Measurements from ENCODE around the gene UBAC2.
"Not testable (repeated sequence)": the region's sequence is repeated elsewhere in the genome, so short reads cannot be mapped to it uniquely, and the experiment has no call there.

Gene UBAC2

GRCh38 chr13:99215184-99215830, 14.7 kb downstream of the UBAC2 start:
- DNase-seq = no peak

GRCh38 chr13:99217461-99218110, 16.9 kb downstream of the UBAC2 start:
- no peak for DNase-seq

- DNase-seq = no peak
Measured at GRCh38 chr13:99218126-99218525, 17.5 kb downstream of the UBAC2 start.

GRCh38 chr13:99218545-99218944, 17.9 kb downstream of the UBAC2 start:
- no peak for DNase-seq

GRCh38 chr13:99218969-99219368, 18.3 kb downstream of the UBAC2 start:
- no peak for DNase-seq

- no peak for DNase-seq
Measured at GRCh38 chr13:99220199-99220935, 19.7 kb downstream of the UBAC2 start.

- no peak for DNase-seq
Measured at GRCh38 chr13:99221567-99222239, 21.0 kb downstream of the UBAC2 start.

- DNase-seq = no peak
Measured at GRCh38 chr13:99223587-99223986, 22.9 kb downstream of the UBAC2 start.

- DNase-seq = no peak
Measured at GRCh38 chr13:99224021-99224420, 23.4 kb downstream of the UBAC2 start.

- no peak for DNase-seq
Measured at GRCh38 chr13:99225078-99225477, 24.4 kb downstream of the UBAC2 start.

- DNase-seq = no peak
Measured at GRCh38 chr13:99226513-99226912, 25.9 kb downstream of the UBAC2 start.

- DNase-seq = no peak
Measured at GRCh38 chr13:99227331-99227900, 26.8 kb downstream of the UBAC2 start.

GRCh38 chr13:99227909-99228688, 27.4 kb downstream of the UBAC2 start:
- no peak for DNase-seq

GRCh38 chr13:99228737-99229691, 28.4 kb downstream of the UBAC2 start:
- DNase-seq = peak; percentile 42

GRCh38 chr13:99230588-99230987, 29.9 kb downstream of the UBAC2 start:
- DNase-seq = not testable (repeated sequence)

- DNase-seq = no peak
Measured at GRCh38 chr13:99230991-99231390, 30.3 kb downstream of the UBAC2 start.

- no peak for DNase-seq
Measured at GRCh38 chr13:99231721-99232120, 31.1 kb downstream of the UBAC2 start.

GRCh38 chr13:99237981-99238662, 37.5 kb downstream of the UBAC2 start:
- no peak for DNase-seq

- no peak for DNase-seq
Measured at GRCh38 chr13:99246100-99246499, 45.4 kb downstream of the UBAC2 start.

- not testable (repeated sequence) for DNase-seq
Measured at GRCh38 chr13:99249178-99249577, 48.5 kb downstream of the UBAC2 start.

All from kidney glomerular epithelial cell (primary cell).